ENCODE data around the gene AKAP3. TPM values are rescaled to one million over a fixed set of nuclear protein-coding genes. Genes with fewer than 3 reads are reported as not detected.

AKAP3 gene
- polyA plus RNA-seq, 1 donor (not counting 4 experiments of a cell fraction or from before 2014, with no cell fraction given), result 0.72 TPM

GRCh38 chr12:4628406-4628805, 20.4 kb downstream of the AKAP3 start:
- Histone ChIP-seq H3K9ac (ENCODE audit: control insufficient read depth, extremely low read depth, insufficient read depth, low read length) (no peak overlapping the region), H3K4me1 (ENCODE audit: control insufficient read depth, extremely low read depth, insufficient read depth, low read length) (no peaks in the 10 kb centered on the region), H3K9me3 (ENCODE audit: control insufficient read depth, low read depth, low read length) (no peaks in the 10 kb centered on the region), H3K4me2 (ENCODE audit: control insufficient read depth, extremely low read depth, insufficient read depth, low read depth, low read length) (no peak overlapping the region), H4K20me1 (ENCODE audit: control insufficient read depth, extremely low read depth, insufficient read depth, low read length) (no peaks in the 10 kb centered on the region), H3K27me3 (ENCODE audit: control insufficient read depth, extremely low read depth, insufficient read depth, low read length) (no peaks in the 10 kb centered on the region), H2AFZ (ENCODE audit: control insufficient read depth, low read length) (no peak overlapping the region), H3K79me2 (ENCODE audit: control insufficient read depth, insufficient read depth, low read length) (no peaks in the 10 kb centered on the region), H3K36me3 (ENCODE audit: control insufficient read depth in 2 of 2, extremely low read depth in 1 of 2, insufficient read depth in 2 of 2, low read length in 2 of 2) (no peaks in the 10 kb centered on the region), H3K4me3 (ENCODE audit: control insufficient read depth in 2 of 3, extremely low read depth in 1 of 3, insufficient read depth in 2 of 3, low read depth in 1 of 3, low read length in 3 of 3) (no peak overlapping the region), H3K9me1 (ENCODE audit: control insufficient read depth, extremely low read depth, insufficient read depth, low read length) (no peaks in the 10 kb centered on the region), H3K27ac (ENCODE audit: control insufficient read depth, insufficient read depth, low read length) (no peak overlapping the region)
- dilution Hi-C loops (cut with MboI; ENCODE audit: extremely low pct_ligation_motif_present, low sequenced_read_pairs), result no loop called here
- TF ChIP-seq EZH2 (IDR thresholded peaks at IDR 0.05; ENCODE audit: low read length), result no peak
- no peak for TF ChIP-seq CTCF (optimal IDR thresholded peaks at IDR 0.05 in 1 of 3, IDR thresholded peaks at IDR 0.05 in 1 of 3, conservative IDR thresholded peaks at IDR 0.05 in 1 of 3; ENCODE audit: extremely low read depth in 1 of 3, insufficient read depth in 2 of 3, low read length in 3 of 3)
- FAIRE-seq (no peak), DNase-seq (ENCODE audit: low read depth, low spot score) (no peak)

GRCh38 chr12:4626543-4626942, 22.3 kb downstream of the AKAP3 start:
- Histone ChIP-seq H3K9me3 (ENCODE audit: control insufficient read depth, low read depth, low read length) (no peaks in the 10 kb centered on the region), H3K27me3 (ENCODE audit: control insufficient read depth, extremely low read depth, insufficient read depth, low read length) (no peaks in the 10 kb centered on the region), H4K20me1 (ENCODE audit: control insufficient read depth, extremely low read depth, insufficient read depth, low read length) (no peaks in the 10 kb centered on the region), H3K4me2 (ENCODE audit: control insufficient read depth, extremely low read depth, insufficient read depth, low read depth, low read length) (no peak overlapping the region), H3K9me1 (ENCODE audit: control insufficient read depth, extremely low read depth, insufficient read depth, low read length) (no peaks in the 10 kb centered on the region), H3K36me3 (ENCODE audit: control insufficient read depth in 2 of 2, extremely low read depth in 1 of 2, insufficient read depth in 2 of 2, low read length in 2 of 2) (no peaks in the 10 kb centered on the region), H3K27ac (ENCODE audit: control insufficient read depth, insufficient read depth, low read length) (no peak overlapping the region), H2AFZ (ENCODE audit: control insufficient read depth, low read length) (no peak overlapping the region), H3K4me3 (ENCODE audit: control insufficient read depth in 2 of 3, extremely low read depth in 1 of 3, insufficient read depth in 2 of 3, low read depth in 1 of 3, low read length in 3 of 3) (no peak overlapping the region), H3K9ac (ENCODE audit: control insufficient read depth, extremely low read depth, insufficient read depth, low read length) (no peak overlapping the region), H3K4me1 (ENCODE audit: control insufficient read depth, extremely low read depth, insufficient read depth, low read length) (no peaks in the 10 kb centered on the region), H3K79me2 (ENCODE audit: control insufficient read depth, insufficient read depth, low read length) (no peaks in the 10 kb centered on the region)
- FAIRE-seq (no peak), DNase-seq (ENCODE audit: low read depth, low spot score) (no peak)
- dilution Hi-C loops (cut with MboI; ENCODE audit: extremely low pct_ligation_motif_present, low sequenced_read_pairs), result no loop called here
- TF ChIP-seq CTCF (optimal IDR thresholded peaks at IDR 0.05 in 1 of 3, IDR thresholded peaks at IDR 0.05 in 1 of 3, conservative IDR thresholded peaks at IDR 0.05 in 1 of 3; ENCODE audit: extremely low read depth in 1 of 3, insufficient read depth in 2 of 3, low read length in 3 of 3), result no peak
- no peak for TF ChIP-seq EZH2 (IDR thresholded peaks at IDR 0.05; ENCODE audit: low read length)

Measured in keratinocyte (primary cell).